Activated CD8-positive, alpha-beta memory T cell treated with anti-CD3 and anti-CD28 coated beads, Interleukin-2, amount 50 U/mL, for 1 hour (primary cell): Measurements from ENCODE around the gene AMER2.
A peak's percentile ranks its signal among the peaks of the same experiment; 100 is the strongest.

ENCODE experiments used
- DNase-seq: peaks from one replicate; pipeline ENCODE4 v3.0.0-alpha.2; 2020; ENCODE audit errors: extremely low read depth

The AMER2 gene

GRCh38 chr13:25171517-25172302 is at the start of gene AMER2:
AMER2 (minus strand) TSS chr13:25172288; CDS start chr13:25171619, 669 bp downstream.
- DNase-seq: no peak

- DNase-seq: no peak
Measured at GRCh38 chr13:25218019-25218418, 45.9 kb upstream of the AMER2 start.

GRCh38 chr13:25217023-25217885 is 45.2 kb upstream of the AMER2 start:
- no peak for DNase-seq

GRCh38 chr13:25215253-25215575 is 43.1 kb upstream of the AMER2 start:
- DNase-seq: no peak

- DNase-seq: no peak
Measured at GRCh38 chr13:25214491-25215252, 42.6 kb upstream of the AMER2 start.

GRCh38 chr13:25213715-25214114 is 41.6 kb upstream of the AMER2 start:
- DNase-seq: no peak

GRCh38 chr13:25210842-25211569 is 38.9 kb upstream of the AMER2 start:
- no peak for DNase-seq

- DNase-seq: no peak
Measured at GRCh38 chr13:25207291-25207810, 35.3 kb upstream of the AMER2 start.

GRCh38 chr13:25204863-25205262 is 32.8 kb upstream of the AMER2 start:
- DNase-seq: peak; percentile 5

- DNase-seq: no peak
Measured at GRCh38 chr13:25203127-25203740, 31.1 kb upstream of the AMER2 start.

GRCh38 chr13:25200783-25201182 is 28.7 kb upstream of the AMER2 start:
- DNase-seq: no peak

- DNase-seq: no peak
Measured at GRCh38 chr13:25198647-25199046, 26.6 kb upstream of the AMER2 start.

GRCh38 chr13:25196971-25197370 is 24.9 kb upstream of the AMER2 start:
- DNase-seq: no peak

GRCh38 chr13:25192936-25193335 is 20.8 kb upstream of the AMER2 start:
- DNase-seq: no peak

- no peak for DNase-seq
Measured at GRCh38 chr13:25192489-25192888, 20.4 kb upstream of the AMER2 start.

GRCh38 chr13:25192052-25192451 is 20.0 kb upstream of the AMER2 start:
- no peak for DNase-seq

- DNase-seq: no peak
Measured at GRCh38 chr13:25190771-25191170, 18.7 kb upstream of the AMER2 start.

- no peak for DNase-seq
Measured at GRCh38 chr13:25190256-25190655, 18.2 kb upstream of the AMER2 start.

GRCh38 chr13:25187596-25187995 is 15.5 kb upstream of the AMER2 start:
- no peak for DNase-seq

- no peak for DNase-seq
Measured at GRCh38 chr13:25186187-25186586, 14.1 kb upstream of the AMER2 start.

- no peak for DNase-seq
Measured at GRCh38 chr13:25181597-25181996, 9.5 kb upstream of the AMER2 start.
